Measurements from ENCODE around the gene CALD1.

Gene CALD1

GRCh38 chr7:134879815-134880475 is 100.5 kb downstream of the CALD1 start:
- no peak overlapping the region for H3K4me3 ChIP-seq (ENCODE audit: low read depth, low read length)
- no peak for DNase-seq (ENCODE audit: low read depth, low spot score)
- in situ Hi-C loops (cut with HindIII; ENCODE audit: low sequenced_read_pairs) = no loop called here
- TF ChIP-seq, protein P1, sequence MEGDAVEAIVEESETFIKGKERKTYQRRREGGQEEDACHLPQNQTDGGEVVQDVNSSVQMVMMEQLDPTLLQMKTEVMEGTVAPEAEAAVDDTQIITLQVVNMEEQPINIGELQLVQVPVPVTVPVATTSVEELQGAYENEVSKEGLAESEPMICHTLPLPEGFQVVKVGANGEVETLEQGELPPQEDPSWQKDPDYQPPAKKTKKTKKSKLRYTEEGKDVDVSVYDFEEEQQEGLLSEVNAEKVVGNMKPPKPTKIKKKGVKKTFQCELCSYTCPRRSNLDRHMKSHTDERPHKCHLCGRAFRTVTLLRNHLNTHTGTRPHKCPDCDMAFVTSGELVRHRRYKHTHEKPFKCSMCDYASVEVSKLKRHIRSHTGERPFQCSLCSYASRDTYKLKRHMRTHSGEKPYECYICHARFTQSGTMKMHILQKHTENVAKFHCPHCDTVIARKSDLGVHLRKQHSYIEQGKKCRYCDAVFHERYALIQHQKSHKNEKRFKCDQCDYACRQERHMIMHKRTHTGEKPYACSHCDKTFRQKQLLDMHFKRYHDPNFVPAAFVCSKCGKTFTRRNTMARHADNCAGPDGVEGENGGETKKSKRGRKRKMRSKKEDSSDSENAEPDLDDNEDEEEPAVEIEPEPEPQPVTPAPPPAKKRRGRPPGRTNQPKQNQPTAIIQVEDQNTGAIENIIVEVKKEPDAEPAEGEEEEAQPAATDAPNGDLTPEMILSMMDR (IDR thresholded peaks at IDR 0.05; ENCODE audit: low read depth, low read length) = no peak

GRCh38 chr7:134882481-134882880 is 103.0 kb downstream of the CALD1 start:
- H3K4me3 ChIP-seq (ENCODE audit: low read depth, low read length) = no peak overlapping the region
- in situ Hi-C loops (cut with HindIII; ENCODE audit: low sequenced_read_pairs) = no loop called here
- no peak for DNase-seq (ENCODE audit: low read depth, low spot score)
- TF ChIP-seq, protein P1 (IDR thresholded peaks at IDR 0.05; ENCODE audit: low read depth, low read length) = no peak

- in situ Hi-C loops (cut with HindIII; ENCODE audit: low sequenced_read_pairs) = no loop called here
- no peak overlapping the region for H3K4me3 ChIP-seq (ENCODE audit: low read depth, low read length)
- TF ChIP-seq, protein P1 (IDR thresholded peaks at IDR 0.05; ENCODE audit: low read depth, low read length) = no peak
- peak; percentile 87 for DNase-seq (ENCODE audit: low read depth, low spot score)
These were observed 106.5 kb downstream of the CALD1 start for GRCh38 chr7:134885967-134886352.

GRCh38 chr7:134886353-134887057 is 107.1 kb downstream of the CALD1 start:
- TF ChIP-seq, protein P1 (IDR thresholded peaks at IDR 0.05; ENCODE audit: low read depth, low read length) = no peak
- no peak overlapping the region for H3K4me3 ChIP-seq (ENCODE audit: low read depth, low read length)
- in situ Hi-C loops (cut with HindIII; ENCODE audit: low sequenced_read_pairs) = no loop called here
- DNase-seq (ENCODE audit: low read depth, low spot score) = peak; percentile 82

DNA sequence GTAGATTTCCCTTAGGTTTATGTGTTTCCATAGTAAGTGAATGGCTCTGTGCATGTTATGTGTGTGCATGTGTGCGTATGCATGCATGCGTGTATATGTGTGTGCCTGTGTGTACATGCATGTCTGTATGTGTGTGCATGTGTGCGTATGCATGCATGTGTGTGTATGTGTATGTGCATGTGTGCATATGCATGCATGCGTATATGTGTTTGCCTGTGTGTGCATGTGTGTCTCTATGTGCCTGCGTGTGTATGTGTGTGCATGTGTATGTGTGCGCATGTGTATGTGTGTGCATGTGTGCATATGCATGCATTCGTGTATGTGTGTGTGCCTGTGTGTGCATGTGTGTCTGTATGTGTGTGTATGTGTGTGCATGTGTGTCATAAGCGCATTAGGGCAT is 108.1 kb downstream of the CALD1 start:
- in situ Hi-C loops (cut with HindIII; ENCODE audit: low sequenced_read_pairs) = no loop called here
- no peak overlapping the region for H3K4me3 ChIP-seq (ENCODE audit: low read depth, low read length)
- TF ChIP-seq, protein P1 (IDR thresholded peaks at IDR 0.05; ENCODE audit: low read depth, low read length) = no peak
- no peak for DNase-seq (ENCODE audit: low read depth, low spot score)

DNA sequence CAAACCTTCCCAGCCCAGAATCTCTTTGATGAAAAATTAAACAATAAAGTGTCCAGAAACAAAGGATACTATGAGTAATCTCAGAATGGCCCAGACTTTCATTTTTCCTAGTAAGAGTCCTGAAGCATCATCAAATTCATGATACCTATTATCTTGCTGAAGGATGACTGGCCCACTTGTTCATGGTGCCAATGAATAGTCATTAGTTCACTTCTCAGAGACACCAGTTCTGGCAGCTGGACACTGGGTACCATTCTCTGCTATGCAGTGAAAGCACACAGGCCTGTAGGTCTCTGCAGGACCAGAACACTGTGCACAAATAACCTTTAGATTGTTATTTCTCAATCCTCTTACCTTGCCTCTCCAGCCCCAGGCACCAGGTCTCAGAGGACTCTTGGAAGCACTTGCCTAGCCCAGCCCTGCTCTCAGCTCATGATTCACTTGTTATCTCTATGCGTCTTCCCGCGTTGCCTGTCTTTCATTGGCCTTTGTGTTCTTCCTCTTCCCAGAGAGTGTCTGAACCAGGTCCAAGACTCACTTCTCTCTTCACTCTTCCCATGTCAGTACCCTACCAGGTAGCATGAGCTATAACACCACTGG is 108.8 kb downstream of the CALD1 start:
- in situ Hi-C loops (cut with HindIII; ENCODE audit: low sequenced_read_pairs) = no loop called here
- DNase-seq (ENCODE audit: low read depth, low spot score) = no peak
- no peak overlapping the region for H3K4me3 ChIP-seq (ENCODE audit: low read depth, low read length)
- TF ChIP-seq, protein P1 (IDR thresholded peaks at IDR 0.05; ENCODE audit: low read depth, low read length) = no peak

Data from astrocyte of the spinal cord (primary cell).